NCI-H446 treated with DMSO at 0.1 percent for 48 hours (cell line): ENCODE results near the gene THRA.
A peak's percentile ranks its signal among the peaks of the same experiment; 100 is the strongest.

Experiments used
- DNase-seq: peaks from one replicate; lab custom pipeline; 2025; lab: John Stamatoyannopoulos, UW

Gene THRA

DNA sequence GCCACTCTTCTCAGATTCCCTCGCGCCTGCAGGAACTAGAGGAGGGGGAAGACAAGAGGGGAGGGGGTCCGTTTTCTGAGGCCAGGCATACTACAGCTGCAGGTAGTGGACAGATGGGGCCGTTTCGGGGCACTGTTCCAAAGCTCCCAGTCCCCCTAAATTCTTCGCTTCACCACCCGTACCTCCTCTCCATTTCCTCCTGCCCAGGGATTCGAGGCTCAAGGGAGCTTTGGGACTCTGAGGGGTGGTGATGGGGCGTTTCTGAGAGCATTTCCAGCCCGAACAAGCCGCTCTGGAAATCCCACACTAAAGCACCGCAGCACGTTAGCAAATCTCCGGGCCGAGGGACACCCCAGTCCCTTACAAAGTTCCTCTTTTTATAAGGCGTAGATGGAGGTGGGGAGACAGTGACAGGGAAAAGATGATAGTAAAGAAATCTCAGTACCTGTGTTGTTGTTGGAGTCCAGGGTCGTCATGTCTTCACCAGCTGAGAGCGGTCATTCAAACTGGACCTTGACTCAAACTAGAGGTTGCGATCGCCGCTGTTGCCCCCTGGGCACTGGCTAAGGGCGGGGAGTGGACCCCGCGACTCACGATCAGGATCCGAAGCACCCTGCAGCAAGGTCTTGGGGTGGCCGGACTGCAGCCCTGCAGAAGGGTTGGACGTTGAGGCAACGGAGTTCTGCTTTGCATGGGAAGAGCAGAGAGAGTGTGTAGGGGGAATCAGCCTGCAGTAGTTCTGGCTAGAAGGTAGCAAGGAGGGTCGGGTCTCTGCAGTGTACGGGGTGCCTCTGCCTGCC is 37.1 kb downstream of the THRA start:
- DNase-seq, result no peak

DNA sequence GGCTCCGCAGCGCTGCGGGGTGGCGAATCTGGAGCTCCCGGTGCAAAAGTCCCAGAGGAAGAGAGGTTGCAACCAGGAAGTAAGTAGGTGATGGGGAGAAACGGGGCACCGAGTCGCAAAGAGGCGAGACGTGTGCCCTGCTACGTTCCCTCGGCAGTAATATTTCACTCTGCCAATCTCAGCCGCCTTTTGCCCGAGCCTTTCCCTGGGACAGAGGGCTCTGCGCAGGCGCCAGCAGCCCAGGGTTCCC is 37.6 kb downstream of the THRA start, which contains the start of gene NR1D1:
Gene NR1D1, minus strand, starts transcription at position 171 of the 250 bp plus-strand sequence. CDS start 495 bp downstream, outside the sequence.
- DNase-seq, result no peak

DNA sequence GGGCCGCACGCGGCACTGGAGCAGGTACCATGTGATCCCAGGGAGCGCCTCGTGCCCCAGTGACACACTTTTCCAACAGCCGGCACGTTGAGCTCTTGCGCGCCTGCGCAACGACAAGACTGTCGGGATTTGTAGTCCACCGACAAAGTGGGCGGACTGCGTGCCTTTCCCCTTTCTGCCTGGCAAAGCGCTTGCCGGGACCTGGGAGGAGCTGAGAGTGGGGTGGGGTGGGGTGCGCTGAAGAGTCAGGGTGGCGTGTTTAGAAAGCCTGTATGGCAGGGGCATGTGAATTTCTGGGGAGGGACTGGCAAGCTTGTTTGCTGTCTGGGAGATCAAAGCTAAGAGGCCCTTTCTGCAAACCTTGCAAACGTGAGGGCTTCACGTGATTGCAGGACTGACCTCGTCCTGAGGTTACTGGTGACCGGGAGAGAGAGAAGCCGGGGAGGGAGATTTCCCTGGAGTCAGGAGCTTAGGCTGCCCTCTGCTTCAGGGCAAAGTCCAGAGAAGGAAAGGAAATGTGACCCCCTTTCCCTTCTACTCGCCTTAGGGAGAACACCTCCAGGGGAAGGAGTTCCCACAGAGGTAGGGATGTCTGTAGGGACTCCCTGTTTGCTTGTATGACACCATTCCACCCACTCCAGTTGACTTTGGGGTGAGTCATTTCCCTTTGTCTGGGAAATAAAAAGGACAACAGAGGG is 38.1 kb downstream of the THRA start:
- DNase-seq, result peak; percentile 90

DNA sequence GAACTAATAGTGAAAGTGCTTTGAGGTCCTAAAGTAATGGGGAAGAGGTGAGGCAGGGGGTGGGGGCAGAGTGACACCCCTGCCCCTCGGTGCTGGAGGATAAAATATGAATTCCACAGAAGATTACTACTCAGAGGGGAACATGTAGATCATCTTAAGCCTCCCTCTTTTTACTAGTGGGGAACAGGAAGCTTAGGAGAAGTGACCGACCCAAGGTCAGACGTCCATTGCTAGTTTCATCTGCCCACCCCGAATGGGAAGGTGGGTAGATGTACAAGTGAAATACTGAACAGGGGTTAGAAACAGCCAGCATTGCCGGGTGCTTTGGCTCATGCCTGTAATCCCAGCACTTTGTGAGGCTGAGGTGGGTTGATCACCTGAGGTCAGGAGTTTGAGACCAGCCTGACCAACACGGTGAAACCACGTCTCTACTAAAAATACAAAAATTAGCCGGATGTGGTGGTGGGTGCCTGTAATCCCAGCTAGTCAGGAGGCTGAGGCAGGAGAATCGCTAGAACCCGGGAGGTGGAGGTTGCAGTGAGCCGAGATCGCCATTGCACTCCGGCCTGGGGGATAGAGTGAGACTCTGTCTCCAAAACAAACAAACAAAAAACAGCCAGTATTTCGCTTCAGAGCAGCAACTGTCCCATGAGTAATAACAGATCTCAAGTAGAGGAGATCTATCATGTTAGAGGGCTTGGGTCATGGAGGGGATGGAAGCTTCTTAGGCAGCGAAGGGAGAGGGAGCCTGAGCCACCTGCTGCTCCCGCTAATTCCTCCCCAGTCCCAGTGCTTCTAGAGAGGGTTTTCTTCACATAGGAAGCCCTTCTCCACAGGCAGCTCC is 38.8 kb downstream of the THRA start:
- no peak for DNase-seq

DNA sequence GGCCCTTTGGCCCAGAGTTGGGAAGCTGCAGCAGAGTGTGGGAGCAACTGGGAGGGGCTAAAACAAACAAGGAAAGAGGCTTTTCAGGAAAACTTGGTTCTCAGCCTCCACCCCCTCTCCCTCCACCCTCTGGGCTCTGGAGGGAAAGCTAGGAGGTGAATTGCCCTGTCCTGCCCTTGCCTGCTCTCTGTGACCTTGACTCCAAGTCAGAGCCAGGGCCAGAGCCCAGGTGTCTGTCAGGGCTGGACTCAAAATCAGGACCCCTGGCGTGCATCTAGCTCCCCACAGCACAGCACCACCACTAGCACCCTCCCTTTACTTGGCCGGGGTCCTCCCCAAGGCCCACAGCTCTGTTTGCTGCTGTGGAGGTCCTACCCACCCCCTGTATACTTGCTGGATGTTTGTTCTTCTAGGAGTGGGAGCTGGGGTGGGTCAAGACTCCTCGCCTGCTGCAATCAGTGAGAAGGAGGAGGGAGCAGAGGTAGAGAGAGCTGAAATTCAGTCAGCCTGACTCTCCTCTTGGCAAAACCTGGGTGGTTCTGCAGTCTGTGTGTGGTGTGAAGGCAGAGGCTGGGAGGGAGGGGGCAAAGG is 40.4 kb downstream of the THRA start:
- DNase-seq, result no peak

DNA sequence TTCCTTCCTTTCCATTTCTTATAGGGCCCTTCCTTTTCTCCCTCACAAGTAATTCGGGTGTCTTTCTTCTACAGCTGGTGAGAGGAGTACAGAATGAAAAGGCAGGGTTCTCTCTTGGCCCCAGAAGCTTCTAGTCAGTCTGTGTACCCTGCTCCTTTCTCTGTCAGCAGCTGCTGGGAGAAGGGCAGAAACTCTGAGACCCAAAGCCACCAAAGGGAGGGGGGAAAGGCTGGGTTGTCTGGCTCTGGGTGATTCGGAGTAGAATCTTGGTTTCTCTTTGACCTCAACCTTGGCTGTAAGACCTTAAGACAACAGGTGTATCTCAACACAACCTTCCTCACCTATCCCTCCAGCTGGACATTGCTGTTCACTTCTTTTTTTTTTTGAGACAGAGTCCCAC is 40.9 kb downstream of the THRA start:
- no peak for DNase-seq

DNA sequence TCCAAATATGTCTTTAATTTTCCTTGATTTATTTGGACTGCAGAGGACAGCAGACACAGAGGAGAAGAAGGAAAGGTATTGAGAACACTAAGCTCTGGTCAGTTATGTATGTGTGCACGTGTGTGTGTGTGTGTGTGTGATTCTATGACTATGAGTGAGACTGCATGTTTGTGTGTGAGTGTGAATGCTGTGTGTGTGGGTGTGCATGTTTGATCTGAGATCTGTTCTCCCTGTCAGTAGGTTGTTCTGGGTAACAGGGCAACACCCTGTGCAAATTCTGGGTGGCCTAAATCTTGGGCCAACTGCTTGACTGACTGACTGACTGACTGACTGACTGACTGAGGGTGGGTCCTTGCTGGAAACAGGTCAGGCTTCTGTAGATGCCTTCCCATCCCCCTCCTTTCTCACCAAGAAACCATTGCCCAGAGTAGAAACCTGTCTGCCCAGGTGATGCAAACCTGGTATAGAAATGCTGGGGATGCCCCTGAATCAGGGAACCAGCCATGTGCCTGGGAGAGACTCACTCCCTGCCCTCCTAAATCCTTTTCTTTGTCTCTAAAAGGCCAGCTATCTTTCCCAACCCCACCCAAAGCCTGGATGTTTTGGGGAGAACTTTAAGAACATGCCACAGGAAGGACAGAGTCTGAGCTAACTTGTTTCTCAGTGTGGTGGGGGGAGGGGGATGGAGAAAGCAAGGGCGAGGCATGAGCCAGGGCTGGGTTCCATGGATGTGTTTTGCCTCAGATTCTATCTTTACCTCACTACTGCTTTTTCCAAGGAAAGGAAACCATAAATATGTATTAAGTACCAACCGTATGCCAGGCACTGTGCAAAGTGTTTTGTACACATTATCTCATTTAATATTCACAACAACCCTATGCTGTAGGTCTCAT is 42.1 kb downstream of the THRA start:
- no peak for DNase-seq

DNA sequence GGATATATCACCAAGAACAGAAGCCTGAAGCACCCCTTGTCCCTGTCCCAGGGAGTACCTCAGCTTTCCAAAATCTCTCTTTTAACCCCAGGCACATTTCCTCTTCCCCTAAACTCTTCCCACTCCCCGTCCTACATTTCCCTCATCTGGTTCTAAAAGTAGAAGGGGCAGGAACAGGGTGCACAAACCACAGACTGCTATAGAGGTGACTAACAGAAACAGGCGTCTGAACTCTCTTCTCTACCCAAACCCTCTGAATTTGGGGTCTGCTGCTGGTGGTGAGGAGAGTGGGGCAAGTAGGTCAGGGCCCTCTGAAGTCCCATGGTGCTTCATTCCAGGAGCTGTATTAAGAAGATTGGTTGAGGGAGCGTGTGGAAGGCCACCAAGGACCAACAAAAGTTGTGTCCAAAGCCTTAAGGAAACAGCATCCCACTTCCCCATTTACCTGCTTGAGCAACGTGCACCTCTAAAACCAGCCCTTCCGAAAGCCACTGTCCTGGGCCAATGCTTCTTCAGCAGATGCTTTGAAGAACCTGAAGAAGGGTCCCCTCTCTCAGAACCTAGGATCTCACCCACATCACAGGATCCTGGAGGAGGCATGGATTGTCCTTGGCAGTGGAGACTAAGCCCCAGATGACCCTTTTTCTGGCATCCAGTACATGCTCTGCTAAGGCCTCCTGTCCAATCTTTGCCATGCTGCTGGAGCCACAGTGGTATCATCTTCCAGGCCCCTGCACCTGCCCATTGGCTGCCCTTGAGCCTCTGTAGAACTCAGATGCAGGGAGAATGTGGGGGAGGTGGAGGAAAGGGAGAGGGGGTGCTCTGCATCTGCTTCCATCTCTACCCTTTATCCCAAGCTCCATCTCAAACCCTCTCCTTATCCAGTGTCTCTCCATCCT is 43.3 kb downstream of the THRA start:
- DNase-seq, result no peak

DNA sequence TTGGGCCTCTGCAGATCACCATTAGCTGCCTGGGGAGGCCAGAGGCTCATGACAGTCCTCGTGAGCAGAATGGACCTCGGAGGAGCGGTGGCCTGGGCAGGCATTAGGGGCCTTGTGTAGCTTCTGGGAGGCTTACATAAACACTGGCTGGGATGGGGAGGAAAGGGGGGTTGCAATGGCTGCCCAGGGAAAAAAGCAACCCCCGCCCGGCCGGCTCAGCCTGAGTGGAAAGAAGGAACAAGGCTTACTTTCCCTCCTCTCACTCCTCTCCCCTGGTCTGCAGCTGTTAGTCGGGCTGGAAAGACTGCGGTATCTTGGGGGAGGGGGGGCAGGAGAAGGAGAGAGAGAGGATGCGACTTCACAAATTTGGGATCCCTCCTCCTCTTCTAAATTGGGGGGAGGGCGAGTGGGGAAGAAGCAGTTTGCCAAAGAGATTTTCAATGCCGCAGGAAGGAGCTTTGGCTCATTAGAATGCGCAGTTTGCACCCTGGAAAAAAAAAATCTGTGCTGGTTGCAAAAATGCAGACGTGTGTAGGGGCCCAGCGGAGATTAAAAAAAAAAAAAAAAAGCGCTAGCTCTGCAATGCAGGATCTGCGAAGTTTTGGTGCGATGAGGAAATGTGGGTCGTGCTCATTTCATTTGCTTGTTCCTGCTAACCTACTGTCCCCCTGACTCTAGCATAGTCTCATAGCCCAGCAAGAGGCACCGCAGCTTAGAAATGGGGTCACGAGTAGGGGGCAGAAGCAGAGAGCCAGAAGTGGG is 44.2 kb downstream of the THRA start:
- no peak for DNase-seq

DNA sequence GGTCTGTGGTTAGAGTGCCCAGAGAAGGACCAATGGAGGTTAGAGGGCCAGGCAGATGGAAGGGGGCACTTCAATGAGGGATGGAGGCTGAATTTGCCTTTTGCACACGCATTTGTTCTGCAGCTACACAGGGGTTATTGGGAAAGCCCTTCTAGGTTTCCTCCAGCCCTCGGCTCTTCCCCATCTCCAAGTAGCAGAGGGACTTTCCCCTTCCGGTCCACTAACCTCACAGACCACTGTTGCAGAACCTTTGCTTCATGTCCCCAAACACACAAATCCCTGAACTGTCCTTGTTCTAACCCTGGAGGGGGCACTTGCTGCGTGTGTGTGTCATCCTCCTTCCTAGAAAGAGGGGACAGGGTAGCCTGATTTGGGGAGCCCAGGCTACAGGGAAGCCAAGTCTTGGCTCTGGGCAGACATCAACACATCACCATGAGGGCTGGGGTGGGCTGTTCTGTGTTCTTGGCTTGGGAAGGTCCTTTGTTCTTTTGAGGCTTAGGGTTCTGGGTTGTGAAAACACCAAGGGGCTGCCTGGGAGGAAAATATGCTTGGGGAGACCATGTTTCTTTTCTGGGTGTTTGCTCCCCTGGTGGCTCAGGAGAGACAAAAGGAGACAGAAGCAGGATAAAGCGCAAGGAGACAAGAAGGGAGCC is 44.9 kb downstream of the THRA start:
- no peak for DNase-seq

DNA sequence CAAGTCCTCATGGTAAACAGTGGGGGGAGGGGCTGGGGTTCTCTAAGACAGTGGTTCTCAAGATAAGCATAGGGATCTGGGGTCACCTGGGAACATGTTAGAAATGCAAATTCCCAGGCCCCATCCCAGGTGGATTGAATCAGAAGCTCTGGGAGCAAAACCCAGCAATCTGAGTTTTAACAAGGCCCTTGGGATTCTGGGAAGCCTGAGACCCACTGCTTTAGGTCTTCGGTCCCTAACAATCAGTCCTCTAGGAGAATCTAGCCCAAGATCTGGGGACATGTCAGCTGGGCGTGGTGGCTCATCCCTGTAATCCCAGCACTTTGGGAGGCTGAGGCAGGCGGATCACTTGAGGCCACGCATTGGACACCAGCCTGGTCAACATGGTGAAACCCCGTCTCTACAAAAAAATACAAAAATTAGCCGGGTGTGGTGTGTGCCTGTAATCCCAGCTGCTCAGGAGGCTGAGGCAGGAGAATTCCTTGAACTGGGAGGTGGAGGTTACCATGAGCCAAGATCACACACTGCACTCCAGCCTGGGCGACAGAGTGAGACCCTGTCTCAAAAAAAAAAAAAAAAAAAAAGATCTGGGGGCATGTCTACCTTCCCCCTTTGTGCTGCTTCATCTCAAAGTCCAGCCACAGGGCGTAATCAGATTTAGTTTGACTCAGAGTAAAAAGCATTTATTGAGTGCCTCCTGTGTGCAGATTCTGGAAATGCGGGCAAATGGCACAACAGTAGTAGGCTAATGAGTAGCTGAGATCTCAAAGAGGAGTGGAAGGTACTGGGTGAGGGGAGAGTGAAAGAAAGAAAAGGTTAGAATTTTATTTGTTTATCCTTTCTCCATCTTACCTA is 46.4 kb downstream of the THRA start:
- no peak for DNase-seq

DNA sequence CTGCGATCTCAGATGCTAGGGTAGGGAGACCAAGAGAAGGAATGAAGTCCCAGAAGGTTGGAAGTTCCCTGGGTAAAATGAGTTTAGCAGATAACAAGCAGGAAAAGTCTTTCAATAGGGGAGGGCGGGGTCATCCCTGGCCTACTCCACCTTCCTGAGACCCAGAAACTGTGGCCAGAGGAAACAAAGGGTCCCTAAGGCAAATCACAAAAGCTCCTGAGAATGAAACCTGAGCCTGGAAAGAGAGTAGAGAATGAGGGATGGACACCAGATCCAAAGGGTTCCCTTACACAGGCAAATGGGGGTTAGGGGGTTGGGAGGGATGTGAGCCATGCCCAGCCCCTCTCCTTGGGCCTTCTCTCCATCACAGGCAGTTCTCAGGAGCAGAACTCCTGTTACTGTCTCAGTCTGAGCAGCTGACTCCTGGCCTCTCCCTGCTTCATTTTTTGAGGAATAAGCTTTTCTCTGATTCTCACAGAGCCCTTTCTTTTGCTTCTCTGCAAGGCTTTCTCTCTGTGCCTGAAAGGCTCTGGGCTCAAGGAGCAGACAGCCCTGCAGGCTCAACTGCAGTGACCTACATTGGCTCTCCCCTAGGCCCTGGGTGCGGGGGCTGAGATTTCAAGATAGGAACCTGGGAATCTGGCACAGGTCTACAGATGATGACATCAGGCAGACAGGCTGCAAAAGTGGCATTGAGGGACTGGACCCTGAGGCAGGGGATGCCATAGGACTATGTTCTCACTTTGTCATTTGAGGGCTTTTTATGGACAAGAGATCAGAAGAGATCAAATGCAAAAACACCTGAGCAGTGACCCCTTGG is 47.5 kb downstream of the THRA start:
- no peak for DNase-seq

DNA sequence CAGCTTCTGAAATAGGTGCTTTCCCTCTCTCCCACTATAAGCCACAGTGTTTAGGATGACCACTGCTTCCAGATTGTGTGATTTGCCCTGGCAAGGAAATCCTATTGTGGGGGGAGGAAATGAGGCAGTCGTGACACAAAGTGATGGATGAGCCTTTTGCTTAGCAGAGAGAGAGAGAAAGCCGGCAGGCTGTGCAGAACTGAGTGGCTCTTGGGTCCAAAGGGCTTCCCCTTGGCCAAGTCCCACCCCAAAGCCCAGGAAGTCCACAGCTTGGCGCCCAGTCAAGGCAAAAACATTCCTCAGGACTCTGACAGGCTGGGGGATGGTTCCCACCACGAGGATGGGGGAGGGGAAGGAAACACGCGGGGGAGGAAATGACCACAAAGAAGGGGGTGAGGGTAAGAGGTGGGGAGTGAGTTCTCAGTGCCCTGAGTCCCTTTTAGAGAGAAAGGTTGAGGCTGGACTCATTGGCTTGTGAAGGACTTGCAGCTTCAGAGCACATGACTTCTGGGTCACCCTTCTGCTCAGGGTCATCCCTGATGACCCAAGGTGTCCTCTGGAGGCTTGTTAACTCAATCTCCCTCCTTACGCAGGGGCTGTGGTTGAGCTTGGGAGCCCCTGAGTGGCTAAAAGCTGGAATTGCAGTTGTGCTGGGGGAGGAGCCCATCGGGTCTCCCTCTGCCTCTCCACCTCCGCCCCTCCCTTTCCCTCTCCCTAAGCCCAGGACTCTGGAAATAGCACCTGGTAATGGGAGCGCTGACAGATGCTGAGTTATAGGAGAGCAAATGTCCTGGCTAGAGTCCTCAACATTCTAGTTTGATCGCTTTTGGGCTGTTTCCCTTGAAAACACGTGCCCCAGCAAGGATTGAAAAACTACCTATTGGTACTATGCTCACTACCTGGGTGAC is 48.7 kb downstream of the THRA start:
- DNase-seq, result peak; percentile 63

DNA sequence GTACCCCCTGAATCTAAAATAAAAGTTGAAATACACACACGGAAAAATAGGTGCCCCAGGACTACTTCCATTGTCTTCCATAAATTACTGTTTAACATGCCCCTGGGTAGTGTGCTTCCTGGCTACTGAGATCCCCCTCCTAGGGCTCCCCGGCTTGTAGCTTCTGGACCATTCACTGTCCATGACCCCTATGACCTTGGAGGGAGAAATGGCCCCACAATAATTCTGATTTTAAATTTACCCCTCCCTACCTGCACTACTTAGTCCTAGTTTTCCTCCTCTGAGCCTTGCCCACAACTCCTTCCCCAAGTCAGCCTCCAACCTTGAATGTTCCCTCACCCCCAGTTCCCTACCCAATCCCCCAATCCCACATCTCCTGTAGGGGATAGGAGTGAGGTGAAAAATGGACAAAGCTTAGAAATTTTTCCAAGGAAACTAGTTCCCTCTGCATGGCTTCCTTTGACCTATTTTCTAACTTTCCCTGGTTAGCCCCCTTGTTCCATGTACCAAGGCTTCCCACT is 49.5 kb downstream of the THRA start:
- DNase-seq, result no peak

DNA sequence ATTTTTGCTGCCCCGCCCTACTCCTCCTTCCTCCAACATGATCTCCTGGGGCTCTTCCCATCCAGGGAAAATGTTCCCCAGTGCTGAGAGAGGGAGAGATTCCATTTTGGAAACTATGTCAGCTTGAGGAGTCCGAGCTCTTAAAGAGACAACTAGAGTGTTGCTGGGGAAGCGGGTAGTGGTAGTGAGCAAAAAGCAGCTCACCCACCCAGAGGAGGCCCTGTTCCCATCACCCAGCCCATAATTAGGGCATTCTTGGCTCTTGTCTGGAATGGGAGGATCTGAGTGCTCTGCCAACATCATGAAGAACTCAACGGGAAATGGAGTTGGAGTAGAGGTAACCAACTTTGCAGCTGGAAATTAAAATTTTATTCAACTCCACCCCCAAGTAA is 49.9 kb downstream of the THRA start:
- DNase-seq, result peak; percentile 68
